ENCODE results near the gene TBXA2R.
"Not testable (repeated sequence)": the region's sequence is repeated elsewhere in the genome, so short reads cannot be mapped to it uniquely, and the experiment has no call there.

Gene TBXA2R

GRCh38 chr19:3631053-3631861 lies 24.6 kb upstream of the TBXA2R start:
- ChIA-PET CTCF (no interaction called here), POLR2A (no interaction called here)
- no peak for DNase-seq (ENCODE audit: extremely low spot score)
- no peak for TF ChIP-seq SP1 (IDR thresholded peaks at IDR 0.05)
- TF ChIP-seq FOXA1 (IDR thresholded peaks at IDR 0.05) = no peak
- no peak for TF ChIP-seq NFRKB (IDR thresholded peaks at IDR 0.05)
- no peak for TF ChIP-seq TARDBP (IDR thresholded peaks at IDR 0.05)
- no peak for TF ChIP-seq FOXK2 (IDR thresholded peaks at IDR 0.05)
- TF ChIP-seq ELF4 (IDR thresholded peaks at IDR 0.05) = no peak
- no peak for TF ChIP-seq SUZ12 (IDR thresholded peaks at IDR 0.05)
- no peak for TF ChIP-seq FOXM1 (IDR thresholded peaks at IDR 0.05; ENCODE audit: borderline replicate concordance)
- TF ChIP-seq CTBP1 (IDR thresholded peaks at IDR 0.05; ENCODE audit: borderline replicate concordance) = no peak
- no peak for TF ChIP-seq BHLHE40 (IDR thresholded peaks at IDR 0.05; ENCODE audit: borderline replicate concordance)
- no peak for TF ChIP-seq HDGF (IDR thresholded peaks at IDR 0.05; ENCODE audit: borderline replicate concordance)
- no peak for TF ChIP-seq ZNF384 (IDR thresholded peaks at IDR 0.05)
- no peak for TF ChIP-seq ARNT (IDR thresholded peaks at IDR 0.05)
- no peak for TF ChIP-seq LEF1 (IDR thresholded peaks at IDR 0.05; ENCODE audit: borderline replicate concordance)
- no peak for TF ChIP-seq L3MBTL2 (conservative IDR thresholded peaks at IDR 0.05)
- TF ChIP-seq PKNOX1 (IDR thresholded peaks at IDR 0.05) = no peak

GRCh38 chr19:3628766-3629165 lies 22.1 kb upstream of the TBXA2R start:
- CTCF ChIA-PET; POLR2A ChIA-PET; DNase-seq (ENCODE audit: extremely low spot score): not testable (repeated sequence)

GRCh38 chr19:3627351-3627723 lies 20.7 kb upstream of the TBXA2R start:
- CTCF ChIA-PET = no interaction called here
- TF ChIP-seq ZNF384 (IDR thresholded peaks at IDR 0.05) (no peak), FOXM1 (IDR thresholded peaks at IDR 0.05; ENCODE audit: borderline replicate concordance) (0 out of 2 replicates have a peak, but pooled peaks have one; percentile 32)
- no peak for DNase-seq (ENCODE audit: extremely low spot score)
- POLR2A ChIA-PET = no interaction called here

- TF ChIP-seq L3MBTL2 (conservative IDR thresholded peaks at IDR 0.05) = peak; percentile 76
- TF ChIP-seq ELF4 (IDR thresholded peaks at IDR 0.05) = peak; percentile 67
- peak; percentile 67; the same call in 1 of the 2 replicates for TF ChIP-seq FOXM1 (IDR thresholded peaks at IDR 0.05; ENCODE audit: borderline replicate concordance)
- peak; percentile 70 for TF ChIP-seq SP1 (IDR thresholded peaks at IDR 0.05)
- no peak for TF ChIP-seq NFRKB (IDR thresholded peaks at IDR 0.05)
- peak; percentile 100 for DNase-seq (ENCODE audit: extremely low spot score)
- ChIA-PET CTCF (no interaction called here), POLR2A (no interaction called here)
Measured at GRCh38 chr19:3626473-3627350, 20.0 kb upstream of the TBXA2R start, which contains the start of gene CACTIN. Gene CACTIN, minus strand, starts transcription at chr19:3626790. Its CDS starts 28 bp downstream, at chr19:3626762.

GRCh38 chr19:3625996-3626472 lies 19.4 kb upstream of the TBXA2R start:
- TF ChIP-seq FOXA1 (IDR thresholded peaks at IDR 0.05) (no peak), FOXK2 (IDR thresholded peaks at IDR 0.05) (no peak)
- DNase-seq (ENCODE audit: extremely low spot score) = no peak
- POLR2A ChIA-PET = no interaction called here
- CTCF ChIA-PET = no interaction called here

- POLR2A ChIA-PET = interaction anchor here (0.8 kb wide), 1 partner anchor 15 kb away, joined by 3 read pairs; no protein-coding TSS in a partner anchor
- TF ChIP-seq LEF1 (IDR thresholded peaks at IDR 0.05; ENCODE audit: borderline replicate concordance) (no peak), FOXA1 (IDR thresholded peaks at IDR 0.05) (no peak), NFRKB (IDR thresholded peaks at IDR 0.05) (no peak), TARDBP (IDR thresholded peaks at IDR 0.05) (no peak), FOXM1 (IDR thresholded peaks at IDR 0.05; ENCODE audit: borderline replicate concordance) (no peak), SUZ12 (IDR thresholded peaks at IDR 0.05) (no peak)
- CTCF ChIA-PET = no interaction called here
- no peak for DNase-seq (ENCODE audit: extremely low spot score)
Measured at GRCh38 chr19:3623716-3624115, 17.0 kb upstream of the TBXA2R start.

GRCh38 chr19:3622224-3622623 lies 15.5 kb upstream of the TBXA2R start:
- ChIA-PET POLR2A (no interaction called here), CTCF (no interaction called here)
- DNase-seq (ENCODE audit: extremely low spot score) = no peak
- TF ChIP-seq TARDBP (IDR thresholded peaks at IDR 0.05) (no peak), NFRKB (IDR thresholded peaks at IDR 0.05) (no peak), ARNT (IDR thresholded peaks at IDR 0.05) (no peak), SP1 (IDR thresholded peaks at IDR 0.05) (no peak), ELF4 (IDR thresholded peaks at IDR 0.05) (no peak)

- ChIA-PET CTCF (no interaction called here), POLR2A (no interaction called here)
- no peak for DNase-seq (ENCODE audit: extremely low spot score)
- TF ChIP-seq NFRKB (IDR thresholded peaks at IDR 0.05) (no peak), ARNT (IDR thresholded peaks at IDR 0.05) (no peak), FOXA1 (IDR thresholded peaks at IDR 0.05) (no peak), L3MBTL2 (conservative IDR thresholded peaks at IDR 0.05) (no peak), FOXK2 (IDR thresholded peaks at IDR 0.05) (no peak), PKNOX1 (IDR thresholded peaks at IDR 0.05) (no peak), CTBP1 (IDR thresholded peaks at IDR 0.05; ENCODE audit: borderline replicate concordance) (no peak), HDGF (IDR thresholded peaks at IDR 0.05; ENCODE audit: borderline replicate concordance) (no peak), ZNF384 (IDR thresholded peaks at IDR 0.05) (no peak), SUZ12 (IDR thresholded peaks at IDR 0.05) (no peak), LEF1 (IDR thresholded peaks at IDR 0.05; ENCODE audit: borderline replicate concordance) (no peak), BHLHE40 (IDR thresholded peaks at IDR 0.05; ENCODE audit: borderline replicate concordance) (no peak), FOXM1 (IDR thresholded peaks at IDR 0.05; ENCODE audit: borderline replicate concordance) (no peak), SP1 (IDR thresholded peaks at IDR 0.05) (no peak), ELF4 (IDR thresholded peaks at IDR 0.05) (no peak), TARDBP (IDR thresholded peaks at IDR 0.05) (no peak)
Measured at GRCh38 chr19:3621689-3622088, 15.0 kb upstream of the TBXA2R start.

Data from HEK293T (cell line).